AG04449 (cell line): ENCODE results near the gene DPAGT1.
"Not testable (repeated sequence)": the region's sequence is repeated elsewhere in the genome, so short reads cannot be mapped to it uniquely, and the experiment has no call there.

ENCODE experiments used
- CTCF ChIA-PET: fragments of 350-600 bp; formaldehyde crosslinking; extraction: SDS; loops from one replicate; lab custom pipeline; 2021; ENCODE audit warnings: antibody characterized with exemption; lab: Yijun Ruan, JAX
- POLR2A ChIA-PET: fragments of 400-600, 350-600 bp; formaldehyde crosslinking; extraction: SDS; loops from one replicate; lab custom pipeline; 2020; ENCODE audit warnings: antibody characterized with exemption, inconsistent platforms; lab: Yijun Ruan, JAX
- DNase-seq: peaks from one replicate; pipeline ENCODE4 v3.0.0-alpha.2; 2010; ENCODE audit warnings: low read depth, low spot score
- H3K4me3 ChIP-seq: 2 replicates; pipeline ENCODE4 v1.5.1; 2011; ENCODE audit warnings: low read depth, mild to moderate bottlenecking, control low read depth, low read length
- CTCF ChIP-seq: IDR thresholded peaks from one replicate; pipeline ENCODE4 v1.5.1; 2011; ENCODE audit warnings: mild to moderate bottlenecking, moderate library complexity, low read length, control low read depth, inconsistent platforms; ENCODE audit not compliant: insufficient read depth; ENCODE audit errors: missing control alignments

The DPAGT1 gene

GRCh38 chr11:119062779-119063178, 38.9 kb downstream of the DPAGT1 start:
- CTCF ChIA-PET, result interaction anchor here (1.0 to 1.1 kb wide), 2 partner anchors 134 to 261 kb away, joined by 3 to 4 read pairs; no protein-coding TSS in a partner anchor
- DNase-seq, result no peak

GRCh38 chr11:119061256-119061655, 40.4 kb downstream of the DPAGT1 start:
- CTCF ChIA-PET, result interaction anchor here (0.6 kb wide), 1 partner anchor 67 kb away, joined by 3 read pairs; no protein-coding TSS in a partner anchor
- POLR2A ChIA-PET, result no interaction called here
- H3K4me3 ChIP-seq, result no peak overlapping the region
- no peak for TF ChIP-seq CTCF
- no peak for DNase-seq

More at GRCh38 chr11:119062779-119063178, 38.9 kb downstream of the DPAGT1 start:
- no peak overlapping the region for H3K4me3 ChIP-seq
- POLR2A ChIA-PET, result no interaction called here
- TF ChIP-seq CTCF, result no peak

- POLR2A ChIA-PET, result interaction anchor here (1.9 kb wide), 1 partner anchor 8 kb away, joined by 6 read pairs; the partner anchor contains the start of gene VPS11
- not testable (repeated sequence) for DNase-seq, H3K4me3 ChIP-seq
- CTCF ChIA-PET, result interaction anchor here (2.0 kb wide), 1 partner anchor 28 kb away, joined by 5 read pairs; no protein-coding TSS in a partner anchor
Observed at GRCh38 chr11:119059128-119059527, 42.5 kb downstream of the DPAGT1 start.

GRCh38 chr11:119057000-119057769, 44.5 kb downstream of the DPAGT1 start, which contains the start of gene HYOU1:
Gene HYOU1 (minus strand): TSS chr11:119057205. CDS start chr11:119056160, 1,045 bp downstream.
- peak within 1 kb of the TSS; percentile 85 for H3K4me3 ChIP-seq
- ChIA-PET CTCF (interaction anchor here (0.9 to 2.6 kb wide), 13 partner anchors 9 to 368 kb away, joined by 3 to 15 read pairs (median 3); partner anchors contain the start of genes C2CD2L and VPS11), POLR2A (interaction anchor here (0.6 to 1.9 kb wide), 5 partner anchors 10 to 281 kb away, joined by 3 to 6 read pairs (median 4); partner anchors contain the start of gene VPS11)
- DNase-seq, result peak; percentile 63
- TF ChIP-seq CTCF, result peak; percentile 35

- CTCF ChIA-PET, result interaction anchor here (0.9 to 6.0 kb wide), 11 partner anchors 9 to 367 kb away, joined by 3 to 34 read pairs (median 7); partner anchors contain the start of genes SLC37A4 and VPS11
- no peak for DNase-seq
Observed at GRCh38 chr11:119056421-119056999, 45.1 kb downstream of the DPAGT1 start.

More at GRCh38 chr11:119056421-119056999, 45.1 kb downstream of the DPAGT1 start:
- POLR2A ChIA-PET, result interaction anchor here (0.6 to 1.6 kb wide), 4 partner anchors 11 to 282 kb away, joined by 3 to 6 read pairs (median 4); partner anchors contain the start of gene VPS11
- peak overlapping the region; percentile 85 for H3K4me3 ChIP-seq
- no peak for TF ChIP-seq CTCF
